SJSA1 (cell line): Measurements from ENCODE around the gene ABCB8. TPM values are rescaled to one million over a fixed set of nuclear protein-coding genes. Genes with fewer than 3 reads are reported as not detected.

Experiments
- DNase-seq, 2 experiments: peaks; one replicate each; pipeline ENCODE4 v3.0.0-alpha.2; 2015 to 2020; ENCODE audit warnings: low spot score in 2 of 2, low read depth in 1 of 2
- H3K27ac ChIP-seq: fragments of 250-450 bp; sonication (Bioruptor Pico); 2 replicates; pipeline ENCODE4 v1.5.1; 2020; ENCODE audit warnings: mild to moderate bottlenecking, moderate library complexity
- H3K27me3 ChIP-seq: fragments of 250-450 bp; sonication (Bioruptor Pico); replicated peaks from 2 replicates; pipeline ENCODE4 v1.5.1; 2020; ENCODE audit warnings: mild to moderate bottlenecking, moderate library complexity
- H3K36me3 ChIP-seq: fragments of 250-450 bp; sonication (Bioruptor Pico); 2 replicates; pipeline ENCODE4 v1.5.1; 2020; ENCODE audit warnings: mild to moderate bottlenecking
- H3K4me1 ChIP-seq: fragments of 250-450 bp; sonication (Bioruptor Pico); replicated peaks from 2 replicates; pipeline ENCODE4 v1.6.1; 2021; ENCODE audit warnings: mild to moderate bottlenecking
- H3K4me3 ChIP-seq: fragments of 250-450 bp; sonication (Bioruptor Pico); 2 replicates; pipeline ENCODE4 v1.5.1; 2020; ENCODE audit warnings: mild to moderate bottlenecking
- H3K9me3 ChIP-seq: fragments of 250-450 bp; sonication (Bioruptor Pico); replicated peaks from 2 replicates; pipeline ENCODE4 v1.5.1; 2020; ENCODE audit warnings: mild to moderate bottlenecking
- total RNA-seq: library from RNA; depleted of rRNA; stranded (reverse); fragments of >200 nt; shearing (Covaris generic); gene quantifications from 2 replicates; pipeline ENCODE4 v1.2.3, GENCODE V29; 2014

ABCB8 gene
- total RNA-seq, 1 experiment from 2014 or later: 24.6 TPM

DNA sequence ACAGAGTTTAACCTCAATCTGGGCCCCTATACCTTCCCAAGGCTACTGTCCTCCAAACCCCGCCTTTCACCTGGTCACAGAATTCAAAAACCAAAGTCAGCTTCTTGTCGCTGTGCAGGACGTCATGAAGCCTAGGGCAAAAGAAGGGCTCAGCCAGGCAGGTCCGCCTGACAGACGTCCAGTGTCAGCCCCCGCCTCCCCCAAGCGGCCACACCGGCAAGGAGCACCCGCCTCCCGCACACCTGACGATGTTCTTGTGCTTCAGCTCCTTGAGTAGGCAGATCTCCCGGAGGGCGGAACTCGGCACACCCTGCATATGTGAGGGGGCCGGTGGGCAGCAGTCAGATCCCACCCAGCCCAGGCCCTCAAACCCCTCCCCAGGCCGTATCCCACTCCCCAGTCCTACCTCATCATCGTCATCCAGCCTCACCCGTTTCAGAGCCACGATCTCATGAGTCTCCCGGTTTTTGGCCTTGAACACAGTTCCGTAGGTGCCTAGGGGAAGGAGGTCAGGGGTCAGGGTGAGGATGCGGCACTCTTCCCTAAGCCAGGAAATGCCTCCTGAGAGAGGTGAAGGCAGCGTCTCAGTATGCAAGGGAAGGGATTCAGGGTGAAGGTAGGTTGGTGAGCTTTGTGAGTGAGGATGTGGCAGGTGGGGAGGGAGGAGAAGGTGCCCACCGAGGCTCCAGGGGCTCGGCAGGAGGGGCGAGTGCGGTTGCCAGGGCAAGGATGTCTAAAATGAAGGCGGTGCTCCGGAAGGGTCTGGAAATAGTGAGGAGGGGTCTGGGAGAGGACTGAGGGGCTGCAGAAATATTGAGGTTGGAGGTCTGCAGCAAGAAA is 28.6 kb downstream of the ABCB8 start:
- DNase-seq: no peak
- H3K4me3 ChIP-seq: peak overlapping the region; percentile 47
- no peaks in the 10 kb centered on the region for H3K27me3 ChIP-seq
- H3K27ac ChIP-seq: no peak overlapping the region
- H3K9me3 ChIP-seq: no peaks in the 10 kb centered on the region
- peaks cover 2% of the 10 kb centered on the region for H3K36me3 ChIP-seq
- H3K4me1 ChIP-seq: peaks cover 33% of the 10 kb centered on the region

DNA sequence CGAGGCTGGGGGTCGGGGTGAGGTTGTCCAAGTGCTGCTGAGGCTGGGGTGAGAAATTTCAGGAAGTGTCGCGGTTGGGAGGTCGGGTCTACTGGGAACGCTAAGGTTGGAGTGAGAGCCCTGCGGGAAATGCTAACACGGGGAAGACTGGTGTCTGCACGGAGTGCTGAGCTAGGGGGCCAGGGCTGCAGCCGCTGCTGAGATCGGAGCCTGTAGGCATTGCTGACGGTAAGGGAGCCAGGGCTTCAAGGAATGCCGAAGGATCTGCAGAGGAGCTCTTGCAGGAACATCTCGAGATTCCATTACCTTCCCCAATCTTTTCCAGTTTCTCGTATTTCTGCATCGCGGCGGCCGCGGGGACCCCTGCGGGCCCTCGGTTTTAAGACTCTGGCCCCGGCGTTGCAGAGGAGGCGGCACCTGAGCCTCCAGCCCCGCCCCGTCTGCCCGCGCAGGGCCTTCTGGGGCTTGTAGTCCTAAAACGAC is 29.3 kb downstream of the ABCB8 start, which contains the start of gene CDK5:
Gene CDK5, minus strand, starts transcription at position 392 of the 483 bp plus-strand sequence. Its CDS starts 49 bp downstream, at position 343.
- Histone ChIP-seq H3K4me3 (peak within 1 kb of the TSS; percentile 47), H3K27ac (peak within 1 kb of the TSS; percentile 78), H3K27me3 (no peaks in the 10 kb centered on the region), H3K9me3 (no peaks in the 10 kb centered on the region), H3K36me3 (peaks cover 9% of the 10 kb centered on the region), H3K4me1 (peaks cover 33% of the 10 kb centered on the region)
- no peak for DNase-seq

DNA sequence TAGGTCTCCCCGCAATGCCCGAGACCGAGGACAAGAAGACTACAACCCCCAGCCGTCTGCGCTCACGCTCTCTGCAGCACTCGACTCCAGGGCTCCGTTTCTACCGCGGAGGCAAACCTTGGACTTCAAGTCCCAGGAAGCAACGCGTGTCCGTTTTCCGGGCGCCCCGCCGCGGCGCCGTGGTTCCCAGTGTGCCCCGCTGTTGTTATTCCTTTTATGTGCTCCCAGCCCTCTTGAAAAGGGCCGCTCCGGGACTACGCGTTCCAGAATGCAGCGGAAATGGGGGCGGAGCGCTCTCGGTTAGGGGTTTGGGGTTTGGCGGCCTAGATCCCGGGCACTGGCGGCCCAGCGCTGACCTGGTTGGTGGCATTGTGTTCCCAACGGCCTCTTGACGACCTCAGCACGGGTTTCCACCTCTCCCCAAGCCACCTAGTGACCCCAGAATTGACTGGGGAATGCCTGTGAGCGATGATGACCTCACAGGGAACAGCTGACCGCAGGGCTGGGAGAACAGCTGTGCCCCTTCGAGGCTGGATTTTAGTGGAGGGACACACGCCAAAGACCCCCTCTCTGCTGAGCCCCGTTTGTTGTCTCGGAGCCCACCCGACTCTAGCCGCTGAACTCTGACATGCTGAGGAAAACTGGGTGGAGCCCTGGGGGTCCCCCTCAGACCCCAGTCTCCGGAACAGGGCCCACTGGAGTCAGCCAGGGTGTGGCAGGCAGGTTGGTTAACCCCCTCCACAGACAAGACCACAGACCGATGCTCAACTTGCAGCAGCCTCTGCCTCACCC is 29.9 kb downstream of the ABCB8 start:
- H3K27me3 ChIP-seq: no peaks in the 10 kb centered on the region
- H3K36me3 ChIP-seq: peaks cover 11% of the 10 kb centered on the region
- H3K4me3 ChIP-seq: peak overlapping the region; percentile 47
- no peaks in the 10 kb centered on the region for H3K9me3 ChIP-seq
- H3K27ac ChIP-seq: peak overlapping the region; percentile 78
- peak; percentile 98 to 99 for DNase-seq
- H3K4me1 ChIP-seq: peaks cover 33% of the 10 kb centered on the region

DNA sequence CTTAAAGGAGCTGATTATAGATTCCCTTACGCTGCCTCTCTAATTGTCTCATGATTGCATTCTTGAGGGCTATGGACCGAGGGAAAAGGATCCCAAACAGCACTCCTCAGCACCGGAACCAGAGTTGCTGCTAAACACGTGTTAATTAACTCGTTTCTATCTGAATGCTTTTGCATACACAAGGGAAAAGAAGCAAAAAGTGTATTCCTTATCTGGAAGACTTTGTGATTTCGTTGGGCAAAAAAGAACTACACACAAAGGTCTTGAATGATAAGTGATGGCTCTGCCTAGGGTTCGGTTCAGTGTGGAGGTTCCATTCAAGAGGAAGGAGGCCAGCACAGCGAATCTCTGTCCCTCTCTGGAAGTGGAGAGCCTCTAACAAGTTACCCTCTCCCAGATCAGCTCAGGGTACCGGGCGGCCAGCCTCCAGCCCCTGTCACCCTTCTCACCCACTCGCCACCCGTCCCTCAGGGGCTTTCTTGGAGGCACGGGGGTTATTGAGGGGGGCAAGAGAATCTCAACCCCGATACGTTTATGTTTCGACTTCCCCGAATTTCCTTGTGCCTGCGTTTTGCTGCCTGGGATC is 30.6 kb downstream of the ABCB8 start:
- H3K4me1 ChIP-seq: peaks cover 33% of the 10 kb centered on the region
- H3K36me3 ChIP-seq: peaks cover 17% of the 10 kb centered on the region
- H3K27ac ChIP-seq: peak overlapping the region; percentile 78
- H3K4me3 ChIP-seq: peak overlapping the region; percentile 74
- peak in 1 of 2 experiments; percentile 43 for DNase-seq
- no peaks in the 10 kb centered on the region for H3K27me3 ChIP-seq
- no peaks in the 10 kb centered on the region for H3K9me3 ChIP-seq

DNA sequence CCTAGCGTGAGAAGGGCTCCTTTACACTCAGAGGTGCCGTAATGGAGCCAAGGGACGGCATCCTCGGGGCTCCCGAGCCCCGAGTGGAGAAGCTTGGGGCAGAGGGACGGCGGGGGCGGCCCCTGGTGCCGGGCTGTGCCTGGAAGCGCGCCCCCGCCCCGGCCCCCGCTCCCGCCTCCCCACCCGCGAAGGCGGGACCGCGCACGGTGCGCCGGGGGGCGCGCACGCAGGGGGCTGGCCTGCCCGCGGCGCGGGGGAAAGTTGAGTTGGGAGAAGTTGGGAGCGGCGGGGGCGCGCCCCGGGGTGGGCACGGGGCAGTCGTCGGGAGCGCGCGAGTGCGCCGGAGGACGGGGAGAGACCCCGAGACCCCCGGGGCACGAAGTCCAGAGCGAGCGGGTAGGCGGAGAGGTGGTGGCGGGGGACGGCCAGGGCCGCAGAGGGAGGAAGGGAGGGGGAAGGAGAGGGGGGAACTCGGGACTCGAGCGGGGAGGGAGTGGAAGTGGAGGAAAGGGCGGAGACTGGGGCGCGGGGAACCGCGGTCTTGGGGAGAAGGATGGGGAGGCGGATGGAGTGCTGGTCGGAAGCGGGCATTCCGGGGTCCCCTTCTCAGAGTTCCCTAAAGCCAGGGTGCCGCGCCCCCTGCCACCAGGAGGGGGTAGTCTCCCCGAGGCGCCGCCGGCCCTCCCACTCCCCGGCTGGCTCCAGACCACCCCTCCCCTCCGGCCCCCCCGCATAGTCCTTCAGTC is 31.3 kb downstream of the ABCB8 start, which contains the start of gene SLC4A2:
Gene SLC4A2, plus strand, starts transcription at position 223 of the 746 bp plus-strand sequence. CDS start 2,399 bp downstream, outside the sequence.
- peak; percentile 65 to 78 for DNase-seq
- H3K9me3 ChIP-seq: no peaks in the 10 kb centered on the region
- H3K27ac ChIP-seq: peak within 1 kb of the TSS; percentile 78
- peaks cover 33% of the 10 kb centered on the region for H3K4me1 ChIP-seq
- H3K27me3 ChIP-seq: no peaks in the 10 kb centered on the region
- peaks cover 21% of the 10 kb centered on the region for H3K36me3 ChIP-seq
- H3K4me3 ChIP-seq: peak within 1 kb of the TSS; percentile 74

DNA sequence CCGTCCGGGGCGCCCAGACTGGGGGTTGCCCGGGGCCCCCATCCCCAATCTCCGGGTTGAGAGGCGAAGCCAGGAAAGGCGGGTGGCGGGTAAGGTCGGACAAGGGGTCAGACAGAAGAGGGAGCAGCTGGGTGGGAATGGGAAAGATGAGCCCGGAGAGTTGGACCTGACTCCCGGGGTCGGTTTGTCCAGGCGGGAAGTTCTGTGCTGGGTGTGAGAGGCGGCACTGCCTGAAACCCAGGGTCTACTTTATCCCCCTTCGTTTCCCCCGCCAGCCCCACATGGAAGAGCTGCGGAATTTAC is 31.8 kb downstream of the ABCB8 start:
- DNase-seq: no peak
- H3K36me3 ChIP-seq: peaks cover 25% of the 10 kb centered on the region
- no peaks in the 10 kb centered on the region for H3K9me3 ChIP-seq
- peak overlapping the region; percentile 78; the same call in 1 of the 2 replicates for H3K27ac ChIP-seq
- no peaks in the 10 kb centered on the region for H3K27me3 ChIP-seq
- H3K4me3 ChIP-seq: peak overlapping the region; percentile 74
- H3K4me1 ChIP-seq: peaks cover 33% of the 10 kb centered on the region

DNA sequence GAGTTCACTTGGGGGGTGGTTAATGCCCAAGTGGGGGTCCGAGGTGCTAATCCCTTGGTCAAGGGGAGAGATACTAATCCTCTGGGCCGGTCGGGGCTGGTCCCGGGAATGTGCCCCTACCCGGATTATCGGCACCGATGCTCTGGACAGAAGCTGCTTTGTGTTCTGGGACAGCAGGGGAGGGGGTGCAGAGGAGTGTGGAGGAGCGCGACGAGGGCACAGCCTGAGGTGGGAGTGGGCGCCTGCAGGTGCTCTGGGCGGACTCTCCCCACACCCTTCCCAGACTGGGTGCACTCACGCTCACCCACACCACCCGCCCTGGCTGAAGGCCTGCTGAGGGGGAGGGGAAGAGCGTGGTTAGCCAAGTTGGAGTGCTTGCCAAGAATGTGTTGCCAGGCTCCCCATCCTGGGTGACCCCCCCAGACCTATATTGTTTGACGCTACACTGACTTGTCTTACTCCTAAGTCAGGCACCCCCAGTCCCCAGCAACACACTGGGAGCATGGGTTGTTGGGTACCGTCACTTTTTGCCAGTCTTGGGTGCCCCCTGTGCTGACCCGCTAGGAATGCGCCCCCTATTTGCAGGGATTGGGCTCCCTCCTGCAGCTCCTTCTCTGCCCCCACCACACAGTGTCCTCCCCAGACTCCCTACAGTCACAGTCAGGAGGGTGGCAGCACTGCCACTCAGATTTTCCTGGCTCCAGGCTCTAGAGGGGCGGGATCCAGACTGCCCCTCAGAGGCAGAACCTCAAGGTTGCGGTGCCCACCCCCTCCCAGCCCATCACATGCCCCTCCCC is 32.4 kb downstream of the ABCB8 start:
- H3K27me3 ChIP-seq: no peaks in the 10 kb centered on the region

DNA sequence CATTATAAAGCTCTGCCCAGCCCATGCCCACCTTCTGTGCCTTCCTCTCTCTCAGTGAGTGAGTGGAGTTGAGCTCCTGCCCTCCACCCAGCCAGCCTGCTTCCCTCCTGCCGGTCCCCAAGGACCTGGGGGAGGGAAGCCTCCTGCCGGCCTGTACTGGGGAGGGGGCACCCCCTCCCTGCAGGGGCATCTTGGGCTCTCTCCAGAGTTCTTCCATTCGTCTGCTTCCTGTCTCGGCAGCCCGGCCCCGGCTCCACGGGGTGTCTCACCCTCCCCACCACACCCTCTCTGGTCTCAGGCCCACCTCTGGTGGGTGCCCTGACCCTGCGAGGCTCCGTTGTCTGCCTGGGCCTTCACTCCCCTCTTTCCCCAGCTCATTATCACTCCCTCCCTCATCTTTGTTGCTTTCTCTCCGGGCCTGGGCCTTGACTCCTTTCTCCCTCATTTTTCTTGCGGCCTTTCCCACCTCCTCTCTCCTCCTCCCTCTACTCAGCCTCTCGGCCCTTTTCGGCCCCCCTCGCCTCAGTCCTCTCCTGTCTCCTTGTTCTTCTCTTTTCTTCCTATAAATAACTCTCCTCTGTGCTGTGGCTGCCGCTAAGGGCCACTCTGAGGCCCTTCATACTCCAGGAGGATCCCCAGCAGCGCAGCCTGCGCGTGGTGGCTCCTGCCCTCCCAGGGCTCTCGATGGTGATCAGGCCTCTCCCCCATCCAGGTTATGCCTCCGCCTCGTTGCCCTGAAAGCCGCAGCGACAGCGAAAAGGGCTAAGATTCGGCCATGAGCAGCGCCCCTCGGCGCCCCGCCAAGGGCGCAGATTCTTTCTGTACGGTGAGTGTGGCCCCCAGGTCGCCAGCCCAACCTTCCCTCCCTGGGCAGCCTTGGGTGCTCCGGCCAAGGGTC is 33.2 kb downstream of the ABCB8 start:
- Histone ChIP-seq H3K36me3 (peaks cover 38% of the 10 kb centered on the region), H3K9me3 (no peaks in the 10 kb centered on the region), H3K4me1 (peaks cover 42% of the 10 kb centered on the region), H3K27ac (no peak overlapping the region), H3K4me3 (no peak overlapping the region), H3K27me3 (no peaks in the 10 kb centered on the region)
- DNase-seq: no peak

More for the DNA sequence above, 32.4 kb downstream of the ABCB8 start:
- Histone ChIP-seq H3K36me3 (peaks cover 30% of the 10 kb centered on the region), H3K4me1 (peaks cover 36% of the 10 kb centered on the region), H3K27ac (no peak overlapping the region), H3K4me3 (peak overlapping the region; percentile 74), H3K9me3 (no peaks in the 10 kb centered on the region)
- DNase-seq: peak in 1 of 2 experiments; percentile 44

DNA sequence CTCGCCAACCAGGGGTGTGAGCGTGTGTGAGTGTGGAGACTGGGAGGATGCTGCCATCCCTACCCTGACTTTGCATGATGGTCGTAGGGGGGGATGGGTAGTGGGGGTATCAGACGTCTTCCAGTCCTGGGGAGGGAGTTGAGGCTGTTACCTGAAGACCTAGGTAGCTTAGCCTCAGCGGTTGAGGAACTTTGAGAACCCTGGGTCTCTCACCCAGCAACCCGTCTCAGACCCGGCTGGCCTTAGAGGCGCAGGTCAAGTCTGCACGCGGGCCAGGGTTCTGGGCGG is 33.8 kb downstream of the ABCB8 start:
- peaks cover 44% of the 10 kb centered on the region for H3K36me3 ChIP-seq
- no peaks in the 10 kb centered on the region for H3K27me3 ChIP-seq
- H3K4me3 ChIP-seq: no peak overlapping the region
- H3K27ac ChIP-seq: no peak overlapping the region
- no peaks in the 10 kb centered on the region for H3K9me3 ChIP-seq
- peaks cover 38% of the 10 kb centered on the region for H3K4me1 ChIP-seq
- no peak for DNase-seq

DNA sequence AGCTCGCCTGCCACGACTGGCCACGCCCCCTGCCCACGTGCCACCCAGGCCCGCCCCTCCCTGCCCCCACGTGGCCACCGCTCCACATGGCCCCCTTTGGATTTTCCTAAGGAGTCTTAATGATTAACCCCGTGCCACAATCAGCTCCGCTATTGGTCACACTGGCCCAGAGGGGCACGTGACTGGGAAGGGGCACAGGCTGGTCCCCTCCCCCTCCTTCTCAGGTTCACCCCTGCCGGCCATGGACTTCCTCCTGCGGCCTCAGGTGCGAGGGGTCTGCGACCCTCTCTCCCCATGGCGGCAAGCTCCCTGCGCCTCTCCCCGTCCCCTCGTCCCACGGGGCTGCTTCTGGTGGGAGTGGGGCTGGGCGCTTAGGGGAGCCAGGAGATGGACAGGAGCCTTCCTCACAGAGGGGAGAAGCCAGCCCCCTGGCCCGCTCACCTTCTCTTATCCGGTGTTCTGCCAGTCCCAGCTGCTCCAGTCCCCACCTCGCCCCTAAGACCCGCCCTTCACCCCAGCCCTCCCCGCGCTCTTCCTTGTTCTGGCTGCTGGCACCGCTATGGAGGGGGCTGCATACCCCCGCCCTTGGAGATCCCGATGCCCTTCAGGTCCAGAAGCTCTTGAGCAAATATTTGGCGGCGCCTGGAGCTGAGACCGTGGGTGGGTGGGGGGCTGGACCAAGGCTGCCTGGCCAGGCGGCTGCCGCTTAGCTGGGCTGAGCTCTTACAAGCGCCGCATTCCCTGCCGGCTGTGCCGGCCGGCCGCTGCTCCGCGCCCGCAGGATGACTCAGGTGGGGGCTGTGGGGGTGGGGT is 34.4 kb downstream of the ABCB8 start:
- H3K4me3 ChIP-seq: no peak overlapping the region
- H3K27ac ChIP-seq: no peak overlapping the region
- peaks cover 50% of the 10 kb centered on the region for H3K36me3 ChIP-seq
- peaks cover 33% of the 10 kb centered on the region for H3K4me1 ChIP-seq
- no peaks in the 10 kb centered on the region for H3K27me3 ChIP-seq
- no peaks in the 10 kb centered on the region for H3K9me3 ChIP-seq
- DNase-seq: no peak

DNA sequence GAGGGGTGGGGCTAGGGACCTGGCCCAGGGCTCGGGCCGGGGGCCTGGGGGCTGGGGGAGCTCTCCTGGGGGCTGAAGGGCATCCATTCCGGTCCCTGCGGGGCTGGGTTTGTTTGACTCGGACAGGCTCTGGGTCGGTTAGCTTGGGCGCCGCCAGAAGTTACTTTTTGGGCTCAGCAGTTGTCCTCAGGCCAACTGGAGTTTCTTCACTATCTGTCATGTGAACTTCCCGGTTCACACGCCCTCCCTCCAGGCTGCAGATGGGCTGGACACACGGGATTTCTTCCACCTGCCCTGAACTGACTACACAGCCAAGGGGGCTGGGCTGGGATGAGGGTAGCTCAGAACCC is 34.9 kb downstream of the ABCB8 start:
- Histone ChIP-seq H3K36me3 (peaks cover 54% of the 10 kb centered on the region), H3K9me3 (no peaks in the 10 kb centered on the region), H3K4me1 (peaks cover 36% of the 10 kb centered on the region), H3K27ac (no peak overlapping the region), H3K27me3 (no peaks in the 10 kb centered on the region), H3K4me3 (no peak overlapping the region)
- no peak for DNase-seq
